Liver (tissue), 9 donors: Measurements from ENCODE around the gene CHRD. TPM values are rescaled to one million over a fixed set of nuclear protein-coding genes. Genes with fewer than 3 reads are reported as not detected.

Experiments
- DNase-seq: peaks from one replicate; pipeline ENCODE4 v3.0.0-alpha.2; 2017; ENCODE audit warnings: low spot score
- H3K27ac ChIP-seq, 2 donors: one replicate each; pipeline ENCODE4 v1.7.0; 2013; ENCODE audit warnings: inconsistent platforms in 2 of 2, low read length in 2 of 2, control low read depth in 1 of 2, low read depth in 1 of 2, mild to moderate bottlenecking in 1 of 2
- H3K27me3 ChIP-seq, 4 donors: one replicate each; pipeline versions ENCODE4 v1.6.1 to v1.7.0; 2013; ENCODE audit warnings: low read length in 3 of 4, inconsistent platforms in 1 of 4, mild to moderate bottlenecking in 1 of 4, moderate library complexity in 1 of 4; ENCODE audit not compliant: control insufficient read depth in 4 of 4, insufficient read depth in 4 of 4
- H3K36me3 ChIP-seq, 4 donors: one replicate each; pipeline versions ENCODE4 v1.6.1 to v1.7.0; 2013; ENCODE audit warnings: low read length in 3 of 4, mild to moderate bottlenecking in 3 of 4, low read depth in 1 of 4, moderate library complexity in 1 of 4; ENCODE audit not compliant: control insufficient read depth in 4 of 4, insufficient read depth in 3 of 4
- H3K4me1 ChIP-seq, 4 donors: one replicate each; pipeline versions ENCODE4 v1.6.1 to v1.7.0; 2013; ENCODE audit warnings: low read length in 3 of 4, mild to moderate bottlenecking in 3 of 4, moderate library complexity in 1 of 4; ENCODE audit not compliant: control insufficient read depth in 4 of 4, insufficient read depth in 4 of 4
- H3K4me3 ChIP-seq, 3 donors: one replicate each; pipeline versions ENCODE4 v1.6.1 to v1.7.0; 2013; ENCODE audit warnings: low read length in 3 of 3, control low read depth in 1 of 3, low read depth in 1 of 3, mild to moderate bottlenecking in 1 of 3
- H3K9ac ChIP-seq, 2 donors: one replicate each; pipeline ENCODE4 v1.7.0; 2013; ENCODE audit warnings: low read length in 2 of 2, mild to moderate bottlenecking in 2 of 2, moderate library complexity in 2 of 2, control low read depth in 1 of 2, low read depth in 1 of 2
- H3K9me3 ChIP-seq, 4 donors: one replicate each; pipeline versions ENCODE4 v1.6.1 to v1.7.0; 2013; ENCODE audit warnings: low read length in 3 of 4; ENCODE audit not compliant: control insufficient read depth in 4 of 4
- CTCF ChIP-seq: fragments of 150-350 bp; IDR thresholded peaks from 2 replicates; pipeline ENCODE4 v1.5.1; 2017; ENCODE audit warnings: improper control_type of control experiment, low read depth, low read length; ENCODE audit not compliant: missing input control
- EGR1 ChIP-seq, 2 donors: IDR thresholded peaks; 2 replicates each; pipeline ENCODE4 v1.6.1; 2016 to 2018; ENCODE audit warnings: antibody characterized with exemption in 2 of 2, low read depth in 2 of 2
- FOXA1 ChIP-seq: IDR thresholded peaks from 2 replicates; pipeline ENCODE4 v1.6.1; 2016; ENCODE audit warnings: antibody characterized with exemption
- FOXA2 ChIP-seq: IDR thresholded peaks from 2 replicates; pipeline ENCODE4 v1.6.1; 2016; ENCODE audit warnings: antibody characterized with exemption
- GABPA ChIP-seq, 2 donors: IDR thresholded peaks in 1 of 2; conservative IDR thresholded peaks in 1 of 2; 2 replicates each; pipeline ENCODE4 v1.6.1; 2016; ENCODE audit warnings: antibody characterized with exemption in 2 of 2, mild to moderate bottlenecking in 1 of 2, moderate library complexity in 1 of 2
- HNF4A ChIP-seq, 2 donors: conservative IDR thresholded peaks; 2 replicates each; pipeline ENCODE4 v1.6.1; 2016; ENCODE audit warnings: antibody characterized with exemption in 2 of 2, mild to moderate bottlenecking in 2 of 2
- HNF4G ChIP-seq: IDR thresholded peaks from 2 replicates; pipeline ENCODE4 v1.6.1; 2016; ENCODE audit warnings: antibody characterized with exemption
- NR2F2 ChIP-seq: IDR thresholded peaks from 2 replicates; pipeline ENCODE4 v1.6.1; 2016; ENCODE audit warnings: antibody characterized with exemption
- RAD21 ChIP-seq, 2 donors: IDR thresholded peaks; 2 replicates each; pipeline ENCODE4 v1.6.1; 2016; ENCODE audit warnings: antibody characterized with exemption in 2 of 2, mild to moderate bottlenecking in 2 of 2
- RXRA ChIP-seq, 2 donors: IDR thresholded peaks; 2 replicates each; pipeline ENCODE4 v1.6.1; 2017 to 2018; ENCODE audit warnings: antibody characterized with exemption in 2 of 2, mild to moderate bottlenecking in 1 of 2
- SP1 ChIP-seq: IDR thresholded peaks from 2 replicates; pipeline ENCODE4 v1.6.1; 2018; ENCODE audit warnings: antibody characterized with exemption, mild to moderate bottlenecking
- WGBS: extraction: QIAGEN DNeasy Blood & Tissue Kit; methylation state at CpG from one replicate; pipeline ENCODE4 v1.1.7; 2013; 5-methylcytosine and 5-hydroxymethylcytosine counted together
- polyA plus RNA-seq, 2 donors: library from polyadenylated mRNA; stranded (reverse) in 1 of 2; unstranded in 1 of 2; fragments of 200-250 nt in 1 of 2; fragments of >200 nt in 1 of 2; fragmentation: Nextera tagmentation in 1 of 2; extraction: Ambion mirVana in 1 of 2; gene quantifications; one replicate each; pipeline versions ENCODE4 v1.2.1 to v1.2.3, GENCODE V29; 2013 to 2015
- total RNA-seq, 2 donors: library from RNA; depleted of rRNA; stranded (reverse); fragments of >200 nt; gene quantifications; one replicate each; pipeline ENCODE4 v1.2.3, GENCODE V29; 2014
- TF ChIP-seq, protein P1 (sequence below): IDR thresholded peaks from 2 replicates; pipeline ENCODE4 v1.6.1; 2016; ENCODE audit warnings: antibody characterized with exemption
- TF ChIP-seq, protein P2 (sequence below): IDR thresholded peaks from 2 replicates; pipeline ENCODE4 v1.6.1; 2016; ENCODE audit warnings: antibody characterized with exemption
- donor health status: healthy.
- donor health status: healthy.
- donor health status: healthy.
- donor health status: healthy.
- donor health status: healthy.

Gene CHRD
- total and polyA plus RNA-seq, 4 donors: 9.2 to 66.4 (median 34.9) TPM

DNA sequence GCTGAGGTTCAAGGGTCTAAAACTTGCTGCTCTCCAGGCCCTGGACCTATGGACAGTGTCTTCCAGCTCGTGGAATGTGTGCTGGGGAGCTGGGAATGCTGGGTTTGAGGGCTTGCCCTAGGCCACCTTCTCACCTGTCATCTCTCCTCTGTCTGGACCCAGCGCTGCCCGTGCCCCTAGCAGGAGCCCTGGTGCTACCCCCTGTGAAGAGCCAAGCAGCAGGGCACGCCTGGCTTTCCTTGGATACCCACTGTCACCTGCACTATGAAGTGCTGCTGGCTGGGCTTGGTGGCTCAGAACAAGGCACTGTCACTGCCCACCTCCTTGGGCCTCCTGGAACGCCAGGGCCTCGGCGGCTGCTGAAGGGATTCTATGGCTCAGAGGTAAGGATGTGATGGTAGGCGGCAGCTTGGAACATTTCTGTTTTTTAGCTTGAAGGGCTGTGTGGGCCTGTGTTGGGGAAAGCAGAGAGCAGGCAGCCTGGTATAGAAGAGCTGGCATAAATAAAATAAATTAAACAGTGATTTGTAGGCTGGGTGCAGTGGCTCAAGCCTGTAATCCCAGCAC is 5.1 kb downstream of the CHRD start:
- WGBS: 96% methylated on average over 8 of the region's 8 CpGs
- Histone ChIP-seq H3K27ac (no peak overlapping the region), H3K9ac (no peak overlapping the region), H3K27me3 (no peaks in the 10 kb centered on the region), H3K9me3 (no peaks in the 10 kb centered on the region), H3K4me1 (peaks cover 3 to 9% (median 5%) of the 10 kb centered on the region in 4 donors), H3K36me3 (peaks cover 18 to 59% (median 27%) of the 10 kb centered on the region in 4 donors), H3K4me3 (no peak overlapping the region)
- TF ChIP-seq RXRA (IDR thresholded peaks at IDR 0.05) (no peak), HNF4G (no peak), FOXA2 (no peak), GABPA (IDR thresholded peaks at IDR 0.05 in 1 of 2, conservative IDR thresholded peaks at IDR 0.05 in 1 of 2) (no peak), EGR1 (IDR thresholded peaks at IDR 0.05; ENCODE audit: low read depth in 2 of 2) (no peak), FOXA1 (no peak), RAD21 (IDR thresholded peaks at IDR 0.05) (no peak), CTCF (no peak), NR2F2 (no peak)
- TF ChIP-seq, protein P1, sequence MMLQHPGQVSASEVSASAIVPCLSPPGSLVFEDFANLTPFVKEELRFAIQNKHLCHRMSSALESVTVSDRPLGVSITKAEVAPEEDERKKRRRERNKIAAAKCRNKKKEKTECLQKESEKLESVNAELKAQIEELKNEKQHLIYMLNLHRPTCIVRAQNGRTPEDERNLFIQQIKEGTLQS: no peak
- DNase-seq: no peak

DNA sequence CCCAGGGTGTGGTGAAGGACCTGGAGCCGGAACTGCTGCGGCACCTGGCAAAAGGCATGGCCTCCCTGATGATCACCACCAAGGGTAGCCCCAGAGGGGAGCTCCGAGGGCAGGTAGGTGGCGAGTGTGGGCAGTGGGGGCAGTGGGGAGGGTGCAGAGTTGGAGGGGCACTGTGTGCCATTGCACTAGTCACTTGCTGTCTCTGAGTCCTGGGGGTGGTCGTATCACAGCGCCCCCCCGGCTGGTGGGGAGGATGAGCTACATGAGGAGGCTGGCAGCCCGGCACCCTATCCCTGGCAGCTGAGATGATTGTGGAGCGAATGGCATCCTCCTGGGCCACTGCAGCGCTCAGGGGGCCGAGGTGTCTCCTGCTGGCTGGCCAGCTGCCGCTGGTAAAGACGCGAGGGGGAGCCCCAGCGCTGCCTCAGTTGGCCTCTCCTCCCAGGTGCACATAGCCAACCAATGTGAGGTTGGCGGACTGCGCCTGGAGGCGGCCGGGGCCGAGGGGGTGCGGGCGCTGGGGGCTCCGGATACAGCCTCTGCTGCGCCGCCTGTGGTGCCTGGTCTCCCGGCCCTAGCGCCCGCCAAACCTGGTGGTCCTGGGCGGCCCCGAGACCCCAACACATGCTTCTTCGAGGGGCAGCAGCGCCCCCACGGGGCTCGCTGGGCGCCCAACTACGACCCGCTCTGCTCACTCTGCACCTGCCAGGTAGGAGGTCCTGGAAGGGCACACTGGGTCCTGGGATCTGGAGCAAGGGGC is 6.4 kb downstream of the CHRD start:
- H3K4me1 ChIP-seq: peaks cover 0 to under 1% (median 0%) of the 10 kb centered on the region in 4 donors

GRCh38 chr3:184387174-184387714 is 7.4 kb downstream of the CHRD start:
- Histone ChIP-seq H3K9me3 (no peaks in the 10 kb centered on the region), H3K27ac (no peak overlapping the region), H3K4me3 (no peak overlapping the region), H3K36me3 (peaks cover 18 to 57% (median 25%) of the 10 kb centered on the region in 4 donors), H3K27me3 (no peaks in the 10 kb centered on the region), H3K9ac (no peak overlapping the region), H3K4me1 (no peaks in the 10 kb centered on the region)
- no peak for DNase-seq
- TF ChIP-seq SP1: no peak
- TF ChIP-seq HNF4A (conservative IDR thresholded peaks at IDR 0.05): no peak
- TF ChIP-seq, protein P2, sequence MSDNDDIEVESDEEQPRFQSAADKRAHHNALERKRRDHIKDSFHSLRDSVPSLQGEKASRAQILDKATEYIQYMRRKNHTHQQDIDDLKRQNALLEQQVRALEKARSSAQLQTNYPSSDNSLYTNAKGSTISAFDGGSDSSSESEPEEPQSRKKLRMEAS: no peak
- TF ChIP-seq EGR1 (IDR thresholded peaks at IDR 0.05; ENCODE audit: low read depth in 2 of 2): no peak
- TF ChIP-seq FOXA2: no peak
- TF ChIP-seq FOXA1: no peak
- WGBS: 94% methylated on average over 12 of the region's 12 CpGs

More for the DNA sequence above, 6.4 kb downstream of the CHRD start:
- Histone ChIP-seq H3K4me3 (no peak overlapping the region), H3K27me3 (no peaks in the 10 kb centered on the region), H3K9me3 (no peaks in the 10 kb centered on the region), H3K27ac (no peak overlapping the region), H3K9ac (no peak overlapping the region), H3K36me3 (peaks cover 18 to 59% (median 27%) of the 10 kb centered on the region in 4 donors)
- 89% methylated on average over 37 of the region's 37 CpGs for WGBS
- no peak for TF ChIP-seq GABPA (IDR thresholded peaks at IDR 0.05 in 1 of 2, conservative IDR thresholded peaks at IDR 0.05 in 1 of 2)
- DNase-seq: no peak
